SU-DHL-6 (cell line): ENCODE results near the gene CACNG7.

Source experiments
- EZH2phosphoT487 ChIP-seq: fragments of 200-600 bp; sonication (generic), shearing (Covaris generic); conservative IDR thresholded peaks from 2 replicates; pipeline ENCODE4 v1.6.1; 2018; ENCODE audit warnings: mild to moderate bottlenecking, antibody characterized with exemption, low read length, moderate library complexity, mixed read lengths
- TF ChIP-seq, protein P1 (sequence below): fragments of 200-600 bp; sonication (generic); IDR thresholded peaks from one replicate; pipeline ENCODE4 v1.5.1; 2017; ENCODE audit warnings: antibody characterized with exemption, mild to moderate bottlenecking, low read length, moderate library complexity; ENCODE audit not compliant: insufficient read depth, poor library complexity, severe bottlenecking

GRCh38 chr19:53983457-53984289, 74.6 kb downstream of the CACNG7 start:
- TF ChIP-seq, protein P1, sequence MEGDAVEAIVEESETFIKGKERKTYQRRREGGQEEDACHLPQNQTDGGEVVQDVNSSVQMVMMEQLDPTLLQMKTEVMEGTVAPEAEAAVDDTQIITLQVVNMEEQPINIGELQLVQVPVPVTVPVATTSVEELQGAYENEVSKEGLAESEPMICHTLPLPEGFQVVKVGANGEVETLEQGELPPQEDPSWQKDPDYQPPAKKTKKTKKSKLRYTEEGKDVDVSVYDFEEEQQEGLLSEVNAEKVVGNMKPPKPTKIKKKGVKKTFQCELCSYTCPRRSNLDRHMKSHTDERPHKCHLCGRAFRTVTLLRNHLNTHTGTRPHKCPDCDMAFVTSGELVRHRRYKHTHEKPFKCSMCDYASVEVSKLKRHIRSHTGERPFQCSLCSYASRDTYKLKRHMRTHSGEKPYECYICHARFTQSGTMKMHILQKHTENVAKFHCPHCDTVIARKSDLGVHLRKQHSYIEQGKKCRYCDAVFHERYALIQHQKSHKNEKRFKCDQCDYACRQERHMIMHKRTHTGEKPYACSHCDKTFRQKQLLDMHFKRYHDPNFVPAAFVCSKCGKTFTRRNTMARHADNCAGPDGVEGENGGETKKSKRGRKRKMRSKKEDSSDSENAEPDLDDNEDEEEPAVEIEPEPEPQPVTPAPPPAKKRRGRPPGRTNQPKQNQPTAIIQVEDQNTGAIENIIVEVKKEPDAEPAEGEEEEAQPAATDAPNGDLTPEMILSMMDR = no peak
- TF ChIP-seq EZH2phosphoT487 = no peak
